ENCODE results near the gene MEIOB.

Gene MEIOB

GRCh38 chr16:1909561-1910231, 37.7 kb upstream of the MEIOB start:
- TF ChIP-seq SIN3A (IDR thresholded peaks at IDR 0.05; ENCODE audit: borderline replicate concordance, insufficient read depth, low read length) (no peak), POLR2AphosphoS5 (IDR thresholded peaks at IDR 0.05; ENCODE audit: low read depth, low read length) (no peak), TAF1 (IDR thresholded peaks at IDR 0.05; ENCODE audit: borderline replicate concordance, insufficient read depth, low read length) (no peak), FOXP2 (optimal IDR thresholded peaks at IDR 0.05; ENCODE audit: borderline replicate concordance, extremely low read depth, extremely low read length, insufficient read depth) (no peak)
- TF ChIP-seq, protein P1, sequence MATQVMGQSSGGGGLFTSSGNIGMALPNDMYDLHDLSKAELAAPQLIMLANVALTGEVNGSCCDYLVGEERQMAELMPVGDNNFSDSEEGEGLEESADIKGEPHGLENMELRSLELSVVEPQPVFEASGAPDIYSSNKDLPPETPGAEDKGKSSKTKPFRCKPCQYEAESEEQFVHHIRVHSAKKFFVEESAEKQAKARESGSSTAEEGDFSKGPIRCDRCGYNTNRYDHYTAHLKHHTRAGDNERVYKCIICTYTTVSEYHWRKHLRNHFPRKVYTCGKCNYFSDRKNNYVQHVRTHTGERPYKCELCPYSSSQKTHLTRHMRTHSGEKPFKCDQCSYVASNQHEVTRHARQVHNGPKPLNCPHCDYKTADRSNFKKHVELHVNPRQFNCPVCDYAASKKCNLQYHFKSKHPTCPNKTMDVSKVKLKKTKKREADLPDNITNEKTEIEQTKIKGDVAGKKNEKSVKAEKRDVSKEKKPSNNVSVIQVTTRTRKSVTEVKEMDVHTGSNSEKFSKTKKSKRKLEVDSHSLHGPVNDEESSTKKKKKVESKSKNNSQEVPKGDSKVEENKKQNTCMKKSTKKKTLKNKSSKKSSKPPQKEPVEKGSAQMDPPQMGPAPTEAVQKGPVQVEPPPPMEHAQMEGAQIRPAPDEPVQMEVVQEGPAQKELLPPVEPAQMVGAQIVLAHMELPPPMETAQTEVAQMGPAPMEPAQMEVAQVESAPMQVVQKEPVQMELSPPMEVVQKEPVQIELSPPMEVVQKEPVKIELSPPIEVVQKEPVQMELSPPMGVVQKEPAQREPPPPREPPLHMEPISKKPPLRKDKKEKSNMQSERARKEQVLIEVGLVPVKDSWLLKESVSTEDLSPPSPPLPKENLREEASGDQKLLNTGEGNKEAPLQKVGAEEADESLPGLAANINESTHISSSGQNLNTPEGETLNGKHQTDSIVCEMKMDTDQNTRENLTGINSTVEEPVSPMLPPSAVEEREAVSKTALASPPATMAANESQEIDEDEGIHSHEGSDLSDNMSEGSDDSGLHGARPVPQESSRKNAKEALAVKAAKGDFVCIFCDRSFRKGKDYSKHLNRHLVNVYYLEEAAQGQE (IDR thresholded peaks at IDR 0.05; ENCODE audit: insufficient read depth in 1 of 2, low read depth in 2 of 2, low read length in 2 of 2): no peak

- TF ChIP-seq TAF1 (IDR thresholded peaks at IDR 0.05; ENCODE audit: borderline replicate concordance, insufficient read depth, low read length) (no peak), FOXP2 (optimal IDR thresholded peaks at IDR 0.05; ENCODE audit: borderline replicate concordance, extremely low read depth, extremely low read length, insufficient read depth) (no peak), SIN3A (IDR thresholded peaks at IDR 0.05; ENCODE audit: borderline replicate concordance, insufficient read depth, low read length) (no peak), POLR2AphosphoS5 (IDR thresholded peaks at IDR 0.05; ENCODE audit: low read depth, low read length) (no peak)
- TF ChIP-seq, protein P1 (IDR thresholded peaks at IDR 0.05; ENCODE audit: insufficient read depth in 1 of 2, low read depth in 2 of 2, low read length in 2 of 2): no peak
These were observed 37.0 kb upstream of the MEIOB start for GRCh38 chr16:1908983-1909382.

- TF ChIP-seq TAF1 (IDR thresholded peaks at IDR 0.05; ENCODE audit: borderline replicate concordance, insufficient read depth, low read length) (no peak), FOXP2 (optimal IDR thresholded peaks at IDR 0.05; ENCODE audit: borderline replicate concordance, extremely low read depth, extremely low read length, insufficient read depth) (no peak), SIN3A (IDR thresholded peaks at IDR 0.05; ENCODE audit: borderline replicate concordance, insufficient read depth, low read length) (no peak), POLR2AphosphoS5 (IDR thresholded peaks at IDR 0.05; ENCODE audit: low read depth, low read length) (no peak)
- TF ChIP-seq, protein P1 (IDR thresholded peaks at IDR 0.05; ENCODE audit: insufficient read depth in 1 of 2, low read depth in 2 of 2, low read length in 2 of 2): no peak
These were observed 36.2 kb upstream of the MEIOB start for GRCh38 chr16:1908184-1908583.

DNA sequence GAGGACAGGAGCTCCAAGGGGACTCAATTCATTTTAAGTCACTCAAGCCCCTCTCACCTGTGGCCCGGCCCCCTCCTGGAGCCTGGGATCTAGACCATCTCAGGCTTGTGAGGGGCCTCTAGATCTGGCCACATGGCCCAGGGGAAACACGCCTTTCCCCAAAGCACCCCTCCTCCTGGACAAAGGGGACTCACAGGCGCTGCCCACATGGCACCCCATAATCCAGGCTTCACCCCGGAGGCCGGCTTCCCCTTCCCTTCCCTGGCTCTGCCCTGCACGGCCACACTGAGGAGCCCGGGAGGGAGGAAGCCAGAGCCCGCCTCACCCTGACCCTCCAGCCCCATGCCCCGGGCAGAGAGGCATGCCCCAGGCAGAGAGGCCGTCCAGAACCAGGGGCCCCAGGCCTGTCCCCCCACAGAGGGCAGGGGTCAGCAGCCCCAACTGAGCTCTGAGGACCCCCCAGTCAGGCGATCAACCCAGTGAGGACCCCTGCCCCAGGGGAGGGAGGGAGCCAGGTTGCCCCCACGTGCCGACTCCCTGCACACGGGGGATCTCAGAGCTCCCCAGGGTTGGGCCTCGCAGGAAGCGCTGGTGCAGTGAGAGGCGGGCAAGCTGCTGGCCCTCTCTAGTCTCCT, 35.4 kb upstream of the MEIOB start:
- no peak for TF ChIP-seq FOXP2 (optimal IDR thresholded peaks at IDR 0.05; ENCODE audit: borderline replicate concordance, extremely low read depth, extremely low read length, insufficient read depth)
- TF ChIP-seq, protein P1 (IDR thresholded peaks at IDR 0.05; ENCODE audit: insufficient read depth in 1 of 2, low read depth in 2 of 2, low read length in 2 of 2): no peak
- TF ChIP-seq SIN3A (IDR thresholded peaks at IDR 0.05; ENCODE audit: borderline replicate concordance, insufficient read depth, low read length): no peak
- no peak for TF ChIP-seq TAF1 (IDR thresholded peaks at IDR 0.05; ENCODE audit: borderline replicate concordance, insufficient read depth, low read length)
- TF ChIP-seq POLR2AphosphoS5 (IDR thresholded peaks at IDR 0.05; ENCODE audit: low read depth, low read length): no peak
